GM12892 (cell line): ENCODE measurements around the gene IFT122.

Experiments
- POLR2A ChIP-seq: IDR thresholded peaks from 2 replicates; pipeline ENCODE4 v1.6.1; 2011; ENCODE audit warnings: low read depth, low read length, control low read depth
- TAF1 ChIP-seq: IDR thresholded peaks from 2 replicates; pipeline ENCODE4 v1.6.1; 2011; ENCODE audit warnings: low read depth, mild to moderate bottlenecking, control low read depth, low read length, borderline replicate concordance

- TF ChIP-seq POLR2A (no peak), TAF1 (no peak)
Observed at GRCh38 chr3:129413687-129414506, 26.1 kb upstream of the IFT122 start.
